Ishikawa (cell line): ENCODE results near the gene AFF2.

Experiments used
- CEBPB ChIP-seq: IDR thresholded peaks from 2 replicates; pipeline ENCODE4 v1.6.1; 2012
- CREB1 ChIP-seq: IDR thresholded peaks from 2 replicates; pipeline ENCODE4 v1.6.1; 2012; ENCODE audit warnings: low read depth
- EGR1 ChIP-seq: IDR thresholded peaks from 2 replicates; pipeline ENCODE4 v1.6.1; 2012
- EP300 ChIP-seq: IDR thresholded peaks from 2 replicates; pipeline ENCODE4 v1.6.1; 2012; ENCODE audit warnings: borderline replicate concordance
- FOXM1 ChIP-seq: IDR thresholded peaks from 2 replicates; pipeline ENCODE4 v1.6.1; 2012; ENCODE audit warnings: low read depth, borderline replicate concordance
- NFIC ChIP-seq: IDR thresholded peaks from 2 replicates; pipeline ENCODE4 v1.6.1; 2012
- RAD21 ChIP-seq: IDR thresholded peaks from 2 replicates; pipeline ENCODE4 v1.6.1; 2012; ENCODE audit warnings: low read depth
- TAF1 ChIP-seq: IDR thresholded peaks from 2 replicates; pipeline ENCODE4 v1.6.1; 2012; ENCODE audit warnings: low read depth, mild to moderate bottlenecking
- TCF12 ChIP-seq: IDR thresholded peaks from 2 replicates; pipeline ENCODE4 v1.6.1; 2012; ENCODE audit warnings: low read depth
- TEAD4 ChIP-seq: IDR thresholded peaks from 2 replicates; pipeline ENCODE4 v1.6.1; 2012
- YY1 ChIP-seq: IDR thresholded peaks from 2 replicates; pipeline ENCODE4 v1.6.1; 2012; ENCODE audit warnings: low read depth
- ZBTB7A ChIP-seq: IDR thresholded peaks from 2 replicates; pipeline ENCODE4 v1.6.1; 2012; ENCODE audit warnings: low read depth
- TF ChIP-seq, protein P1 (sequence below): IDR thresholded peaks from 2 replicates; pipeline ENCODE4 v1.6.1; 2012; ENCODE audit warnings: low read depth, mild to moderate bottlenecking
- TF ChIP-seq, protein P2 (sequence below): IDR thresholded peaks from 2 replicates; pipeline ENCODE4 v1.6.1; 2012
- TF ChIP-seq, protein P3 (sequence below): IDR thresholded peaks from 2 replicates; pipeline ENCODE4 v1.6.1; 2012

AFF2 gene

DNA sequence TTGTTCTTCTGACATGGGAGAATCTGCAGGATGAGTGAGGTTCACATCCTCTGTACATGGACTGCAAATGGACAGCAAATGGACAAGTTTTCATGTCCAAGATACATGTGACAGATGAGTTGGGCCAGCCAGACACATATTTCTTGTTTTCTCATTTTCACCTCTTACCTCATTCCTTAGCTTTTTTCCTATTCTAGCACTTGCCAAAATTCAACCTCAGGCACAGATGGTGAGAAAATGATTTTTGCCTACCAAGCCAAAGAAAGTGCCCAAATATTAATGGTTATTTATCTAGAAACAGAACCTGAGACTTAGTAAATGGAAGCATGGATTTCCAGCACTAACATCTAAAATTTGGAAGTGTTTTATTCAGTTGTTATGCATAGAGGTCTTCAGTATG lies 402.2 kb downstream of the AFF2 start:
- TF ChIP-seq ZBTB7A (no peak), TEAD4 (no peak), EGR1 (no peak), CEBPB (no peak), TCF12 (no peak), NFIC (no peak), EP300 (no peak), CREB1 (no peak), YY1 (no peak), RAD21 (no peak), TAF1 (no peak), FOXM1 (no peak)
- TF ChIP-seq, protein P1, sequence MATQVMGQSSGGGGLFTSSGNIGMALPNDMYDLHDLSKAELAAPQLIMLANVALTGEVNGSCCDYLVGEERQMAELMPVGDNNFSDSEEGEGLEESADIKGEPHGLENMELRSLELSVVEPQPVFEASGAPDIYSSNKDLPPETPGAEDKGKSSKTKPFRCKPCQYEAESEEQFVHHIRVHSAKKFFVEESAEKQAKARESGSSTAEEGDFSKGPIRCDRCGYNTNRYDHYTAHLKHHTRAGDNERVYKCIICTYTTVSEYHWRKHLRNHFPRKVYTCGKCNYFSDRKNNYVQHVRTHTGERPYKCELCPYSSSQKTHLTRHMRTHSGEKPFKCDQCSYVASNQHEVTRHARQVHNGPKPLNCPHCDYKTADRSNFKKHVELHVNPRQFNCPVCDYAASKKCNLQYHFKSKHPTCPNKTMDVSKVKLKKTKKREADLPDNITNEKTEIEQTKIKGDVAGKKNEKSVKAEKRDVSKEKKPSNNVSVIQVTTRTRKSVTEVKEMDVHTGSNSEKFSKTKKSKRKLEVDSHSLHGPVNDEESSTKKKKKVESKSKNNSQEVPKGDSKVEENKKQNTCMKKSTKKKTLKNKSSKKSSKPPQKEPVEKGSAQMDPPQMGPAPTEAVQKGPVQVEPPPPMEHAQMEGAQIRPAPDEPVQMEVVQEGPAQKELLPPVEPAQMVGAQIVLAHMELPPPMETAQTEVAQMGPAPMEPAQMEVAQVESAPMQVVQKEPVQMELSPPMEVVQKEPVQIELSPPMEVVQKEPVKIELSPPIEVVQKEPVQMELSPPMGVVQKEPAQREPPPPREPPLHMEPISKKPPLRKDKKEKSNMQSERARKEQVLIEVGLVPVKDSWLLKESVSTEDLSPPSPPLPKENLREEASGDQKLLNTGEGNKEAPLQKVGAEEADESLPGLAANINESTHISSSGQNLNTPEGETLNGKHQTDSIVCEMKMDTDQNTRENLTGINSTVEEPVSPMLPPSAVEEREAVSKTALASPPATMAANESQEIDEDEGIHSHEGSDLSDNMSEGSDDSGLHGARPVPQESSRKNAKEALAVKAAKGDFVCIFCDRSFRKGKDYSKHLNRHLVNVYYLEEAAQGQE = no peak
- TF ChIP-seq, protein P2, sequence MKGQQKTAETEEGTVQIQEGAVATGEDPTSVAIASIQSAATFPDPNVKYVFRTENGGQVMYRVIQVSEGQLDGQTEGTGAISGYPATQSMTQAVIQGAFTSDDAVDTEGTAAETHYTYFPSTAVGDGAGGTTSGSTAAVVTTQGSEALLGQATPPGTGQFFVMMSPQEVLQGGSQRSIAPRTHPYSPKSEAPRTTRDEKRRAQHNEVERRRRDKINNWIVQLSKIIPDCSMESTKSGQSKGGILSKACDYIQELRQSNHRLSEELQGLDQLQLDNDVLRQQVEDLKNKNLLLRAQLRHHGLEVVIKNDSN = no peak
- TF ChIP-seq, protein P3, sequence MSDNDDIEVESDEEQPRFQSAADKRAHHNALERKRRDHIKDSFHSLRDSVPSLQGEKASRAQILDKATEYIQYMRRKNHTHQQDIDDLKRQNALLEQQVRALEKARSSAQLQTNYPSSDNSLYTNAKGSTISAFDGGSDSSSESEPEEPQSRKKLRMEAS = no peak

DNA sequence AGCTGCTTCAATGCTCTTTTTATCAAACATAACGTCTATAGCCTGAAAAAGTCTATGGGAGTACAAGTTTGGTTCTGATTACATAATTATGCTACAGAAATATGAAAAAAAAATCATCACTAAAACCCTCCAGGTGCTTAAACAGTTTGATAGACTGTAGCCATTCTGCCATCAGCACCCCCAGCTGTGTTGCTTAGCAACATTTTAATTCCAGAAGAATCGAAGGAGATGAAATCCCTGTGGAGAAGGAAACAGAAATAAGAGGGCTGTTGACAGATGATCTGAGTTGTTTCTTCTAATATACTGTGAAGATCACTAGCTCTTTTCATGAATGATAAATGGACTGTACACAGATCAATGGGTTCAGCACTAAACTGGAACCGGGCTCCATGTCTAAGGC lies 402.8 kb downstream of the AFF2 start:
- TF ChIP-seq TEAD4 (no peak), NFIC (no peak), FOXM1 (no peak), RAD21 (no peak), ZBTB7A (no peak), CEBPB (no peak), EP300 (no peak), EGR1 (no peak), YY1 (no peak), TAF1 (no peak), TCF12 (no peak), CREB1 (no peak)
- TF ChIP-seq, protein P1 = no peak
- TF ChIP-seq, protein P3 = no peak
- TF ChIP-seq, protein P2 = no peak

DNA sequence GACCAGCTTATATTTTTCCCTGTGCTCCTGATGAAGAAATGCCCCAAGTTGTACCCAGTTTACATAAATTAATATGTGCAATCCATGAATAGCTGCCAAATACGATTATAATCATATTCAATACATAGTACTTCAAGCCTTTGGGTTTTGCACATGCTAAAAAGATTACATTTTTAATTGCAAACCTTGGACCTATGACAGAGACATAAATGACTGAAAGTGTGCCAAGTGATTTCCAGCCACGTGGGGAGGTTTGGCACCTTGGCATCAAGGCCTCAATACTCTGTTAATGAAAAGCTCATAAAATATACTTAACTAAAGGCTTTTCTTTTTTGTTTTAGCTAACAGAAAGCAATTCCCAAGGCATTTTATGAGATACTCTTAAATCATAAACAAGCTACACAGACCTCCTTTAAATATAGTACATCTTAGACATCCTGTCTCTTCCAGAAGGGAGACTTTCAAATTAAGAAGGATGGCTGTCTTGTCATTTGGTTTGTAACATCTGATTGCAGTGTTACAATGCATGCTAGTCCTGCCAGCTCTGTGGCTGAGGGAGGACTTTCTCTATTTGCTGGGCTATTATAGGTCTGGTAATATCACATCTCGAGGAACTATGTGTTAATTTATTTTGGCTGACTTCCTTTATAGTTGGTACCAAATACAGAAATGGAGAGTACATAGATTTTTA lies 404.1 kb downstream of the AFF2 start:
- no peak for TF ChIP-seq FOXM1

DNA sequence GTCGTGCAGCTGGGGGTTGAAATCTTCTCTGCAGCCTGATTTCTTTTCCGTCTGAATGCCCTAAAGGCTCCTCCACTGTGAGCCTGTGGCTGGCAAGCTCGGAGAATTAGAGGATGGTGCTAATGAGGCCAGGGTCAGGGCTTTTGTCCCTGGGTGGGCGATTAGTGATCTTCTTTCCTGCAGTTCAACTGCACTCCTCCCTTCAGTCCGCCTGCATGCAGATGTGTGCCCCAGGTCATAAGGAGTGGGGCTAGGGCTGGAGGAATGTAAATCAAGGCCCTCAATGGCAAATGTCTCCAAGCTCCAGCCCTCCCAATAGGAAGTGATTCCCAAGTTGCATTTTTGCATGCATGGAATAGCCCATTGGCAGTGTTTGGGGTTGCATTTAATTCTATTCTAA lies 405.0 kb downstream of the AFF2 start:
- TF ChIP-seq CEBPB (no peak), TCF12 (no peak), YY1 (no peak), FOXM1 (no peak), RAD21 (no peak), TEAD4 (no peak)

DNA sequence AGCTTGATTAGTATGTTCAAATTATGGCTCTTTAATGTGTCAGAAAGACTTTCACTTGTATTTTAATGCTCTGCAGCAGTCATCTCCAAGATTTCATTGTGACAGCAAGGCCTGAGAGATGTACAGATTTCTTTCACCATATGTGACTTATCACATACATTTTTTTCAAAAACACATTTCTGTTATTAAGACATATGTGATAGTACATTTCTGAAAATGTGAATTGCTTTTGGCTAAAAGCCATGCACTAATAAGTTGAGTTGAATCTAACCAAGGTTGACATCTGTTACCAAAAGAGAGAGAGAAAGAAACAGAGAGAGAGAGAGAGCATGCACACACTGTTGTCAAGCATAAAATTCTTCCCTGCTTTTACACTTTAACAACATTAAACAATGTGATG lies 409.3 kb downstream of the AFF2 start:
- TF ChIP-seq, protein P2 = no peak

DNA sequence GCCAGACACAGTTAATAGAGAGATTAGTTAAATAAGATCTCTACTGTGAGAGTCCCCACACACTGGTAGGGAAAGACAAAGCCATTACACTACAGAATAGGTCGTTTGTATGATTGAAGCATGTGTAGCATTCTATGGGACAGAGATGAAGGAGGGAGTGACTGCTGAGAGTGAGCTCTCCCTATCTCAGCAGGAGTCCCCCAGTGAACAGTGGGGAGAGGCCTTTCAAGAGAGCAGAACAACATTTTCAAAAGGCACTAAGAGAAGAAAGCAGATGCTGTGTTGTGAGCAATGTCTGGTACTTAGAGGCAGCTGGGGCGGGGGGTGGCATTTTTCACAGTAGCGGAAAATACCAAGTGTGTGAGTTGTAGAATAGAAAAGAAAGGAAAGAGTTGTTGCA lies 413.6 kb downstream of the AFF2 start:
- TF ChIP-seq RAD21 (no peak), FOXM1 (no peak), TAF1 (no peak), TEAD4 (no peak), NFIC (no peak), ZBTB7A (no peak), CEBPB (no peak), YY1 (no peak), EGR1 (no peak), EP300 (no peak), TCF12 (no peak), CREB1 (no peak)
- TF ChIP-seq, protein P1 = no peak
- TF ChIP-seq, protein P2 = no peak
- TF ChIP-seq, protein P3 = no peak
